ENCODE data around the gene AUTS2. TPM values are rescaled to one million over a fixed set of nuclear protein-coding genes. Genes with fewer than 3 reads are reported as not detected.

AUTS2 gene
- total RNA-seq, 1 experiment from 2014 or later = 256 TPM

- H3K4me1 Mint-ChIP-seq = peaks cover 3 to 6% of the 10 kb centered on the region in 2 experiments; a peak in 2 of 4 replicates
- Histone ChIP-seq H4K8ac (replicated peaks; ENCODE audit: insufficient read length, low read depth, low read length) (no peak overlapping the region), H3K9ac (ENCODE audit: extremely low read depth, insufficient read length, low read length) (no peak overlapping the region), H3K27me3 (ENCODE audit: insufficient read depth, low read length) (no peaks in the 10 kb centered on the region), H3K79me2 (ENCODE audit: insufficient read depth, low read length) (no peaks in the 10 kb centered on the region; the same call in 1 of the 2 replicates), H3K23ac (ENCODE audit: insufficient read length, low read depth, low read length) (no peak overlapping the region), H3K56ac (ENCODE audit: insufficient read length, low read depth, low read length) (no peak overlapping the region), H2BK120ac (ENCODE audit: low read depth, low read length, poor library complexity, severe bottlenecking) (no peak overlapping the region), H4K91ac (ENCODE audit: insufficient read length, low read depth, low read length) (no peak overlapping the region), H3K4me1 (ENCODE audit: insufficient read depth, low read length) (no peaks in the 10 kb centered on the region), H3K23me2 (ENCODE audit: insufficient read length, low read depth, low read length, poor library complexity, severe bottlenecking) (no peaks in the 10 kb centered on the region), H2BK15ac (ENCODE audit: low read depth, low read length) (no peak overlapping the region), H2BK20ac (ENCODE audit: low read depth, low read length, poor library complexity, severe bottlenecking) (no peak overlapping the region), H3K9me3 (ENCODE audit: control insufficient read depth, low read depth, low read length) (no peaks in the 10 kb centered on the region), H3K4me2 (ENCODE audit: insufficient read depth, insufficient read length, low read length) (no peak overlapping the region), H2AK5ac (ENCODE audit: insufficient read length, low read length) (no peak overlapping the region), H2AFZ (ENCODE audit: low read length) (no peak overlapping the region), H4K20me1 (ENCODE audit: control insufficient read depth, insufficient read depth, insufficient read length) (no peaks in the 10 kb centered on the region), H3K79me1 (ENCODE audit: insufficient read depth, low read depth, low read length, poor library complexity, severe bottlenecking) (no peaks in the 10 kb centered on the region), H3T11ph (ENCODE audit: low read length) (no peak overlapping the region), H3K18ac (ENCODE audit: insufficient read length, low read depth, low read length) (no peak overlapping the region), H3K4ac (ENCODE audit: low read depth, low read length) (no peak overlapping the region), H3K14ac (ENCODE audit: insufficient read depth, low read length) (no peak overlapping the region), H2BK5ac (ENCODE audit: insufficient read length, low read length) (no peak overlapping the region), H4K5ac (ENCODE audit: insufficient read length, low read depth, low read length) (no peak overlapping the region), H2BK12ac (ENCODE audit: insufficient read length, low read depth, low read length) (no peak overlapping the region), H3K27ac (ENCODE audit: insufficient read length, low read depth, low read length) (no peak overlapping the region)
- no peak for DNase-seq
- H3K9me3 Mint-ChIP-seq = no peaks in the 10 kb centered on the region
- no CpG with 5 or more reads among the region's 6 CpGs for WGBS (ENCODE audit: extremely low coverage, insufficient read length, low lambda C conversion rate)
- H3K27ac Mint-ChIP-seq = no peak overlapping the region
- no peak for TF ChIP-seq CTCF (conservative IDR thresholded peaks at IDR 0.05)
- H3K27me3 Mint-ChIP-seq (ENCODE audit: low read depth) = no peaks in the 10 kb centered on the region; the same call in 1 of the 2 replicates
- H3K36me3 Mint-ChIP-seq (ENCODE audit: insufficient read depth in 1 of 3, low read depth in 3 of 3) = no peaks in the 10 kb centered on the region
- H3K4me3 Mint-ChIP-seq = no peak overlapping the region
Observed at GRCh38 chr7:69691327-69691726, 93.1 kb downstream of the AUTS2 start.

All from H9 (cell line).